SU-DHL-6 (cell line): ENCODE measurements around the gene LDB2.

Source experiments
- EZH2phosphoT487 ChIP-seq: fragments of 200-600 bp; sonication (generic), shearing (Covaris generic); conservative IDR thresholded peaks from 2 replicates; pipeline ENCODE4 v1.6.1; 2018; ENCODE audit warnings: mild to moderate bottlenecking, antibody characterized with exemption, low read length, moderate library complexity, mixed read lengths
- TF ChIP-seq, protein P1 (sequence below): fragments of 200-600 bp; sonication (generic); IDR thresholded peaks from one replicate; pipeline ENCODE4 v1.5.1; 2017; ENCODE audit warnings: antibody characterized with exemption, mild to moderate bottlenecking, low read length, moderate library complexity; ENCODE audit not compliant: insufficient read depth, poor library complexity, severe bottlenecking

GRCh38 chr4:16758255-16758654 is 140.2 kb downstream of the LDB2 start:
- TF ChIP-seq, protein P1, sequence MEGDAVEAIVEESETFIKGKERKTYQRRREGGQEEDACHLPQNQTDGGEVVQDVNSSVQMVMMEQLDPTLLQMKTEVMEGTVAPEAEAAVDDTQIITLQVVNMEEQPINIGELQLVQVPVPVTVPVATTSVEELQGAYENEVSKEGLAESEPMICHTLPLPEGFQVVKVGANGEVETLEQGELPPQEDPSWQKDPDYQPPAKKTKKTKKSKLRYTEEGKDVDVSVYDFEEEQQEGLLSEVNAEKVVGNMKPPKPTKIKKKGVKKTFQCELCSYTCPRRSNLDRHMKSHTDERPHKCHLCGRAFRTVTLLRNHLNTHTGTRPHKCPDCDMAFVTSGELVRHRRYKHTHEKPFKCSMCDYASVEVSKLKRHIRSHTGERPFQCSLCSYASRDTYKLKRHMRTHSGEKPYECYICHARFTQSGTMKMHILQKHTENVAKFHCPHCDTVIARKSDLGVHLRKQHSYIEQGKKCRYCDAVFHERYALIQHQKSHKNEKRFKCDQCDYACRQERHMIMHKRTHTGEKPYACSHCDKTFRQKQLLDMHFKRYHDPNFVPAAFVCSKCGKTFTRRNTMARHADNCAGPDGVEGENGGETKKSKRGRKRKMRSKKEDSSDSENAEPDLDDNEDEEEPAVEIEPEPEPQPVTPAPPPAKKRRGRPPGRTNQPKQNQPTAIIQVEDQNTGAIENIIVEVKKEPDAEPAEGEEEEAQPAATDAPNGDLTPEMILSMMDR = no peak
- TF ChIP-seq EZH2phosphoT487 = no peak
